OCI-LY7 (cell line): ENCODE measurements around the gene CSNK1G2. TPM values are rescaled to one million over a fixed set of nuclear protein-coding genes. Genes with fewer than 3 reads are reported as not detected.

ENCODE experiments used
- BruUV-seq: library from RNA; stranded (reverse); fragments of 400-500 nt; replicated peaks from 2 replicates; lab custom pipeline; 2021; lab: Mats Ljungman, UMichigan
- CTCF ChIA-PET: fragments of 300-600 bp; sonication (Branson Sonifier 250); formaldehyde crosslinking; loops from one replicate; lab custom pipeline; 2022; ENCODE audit warnings: antibody characterized with exemption; ENCODE audit not compliant: unreplicated experiment; lab: Charles Lee
- POLR2A ChIA-PET: fragments of 300-600 bp; sonication (Branson Sonifier 250); formaldehyde crosslinking; loops from one replicate; lab custom pipeline; 2022; ENCODE audit warnings: antibody characterized with exemption; lab: Charles Lee
- DNase-seq: peaks from one replicate; pipeline ENCODE4 v3.0.0-alpha.2; 2015; ENCODE audit warnings: low spot score
- H2AFZ ChIP-seq: fragments of 200-600 bp; sonication (generic), shearing (Covaris generic); 2 replicates; pipeline ENCODE4 v1.6.1; 2014; ENCODE audit warnings: mild to moderate bottlenecking, antibody characterized with exemption, low read length, moderate library complexity
- H3K27ac ChIP-seq: fragments of 200-600 bp; sonication (generic); 2 replicates; pipeline ENCODE4 v1.5.1; 2014; ENCODE audit warnings: mixed run types, low read depth, mild to moderate bottlenecking, moderate library complexity, low read length, inconsistent platforms; ENCODE audit not compliant: poor library complexity, severe bottlenecking
- H3K36me3 ChIP-seq: fragments of 200-600 bp; sonication (generic); 2 replicates; pipeline ENCODE4 v1.6.1; 2014; ENCODE audit warnings: mild to moderate bottlenecking, antibody characterized with exemption, low read length, moderate library complexity, mixed read lengths; ENCODE audit not compliant: insufficient read depth
- H3K4me1 ChIP-seq: fragments of 200-600 bp; sonication (generic); 2 replicates; pipeline ENCODE4 v1.5.1; 2014; ENCODE audit warnings: mild to moderate bottlenecking, low read length; ENCODE audit not compliant: insufficient read depth, poor library complexity, severe bottlenecking
- H3K4me2 ChIP-seq: fragments of 200-600 bp; sonication (generic); 2 replicates; pipeline ENCODE4 v1.6.1; 2014; ENCODE audit warnings: mild to moderate bottlenecking, low read length
- H3K4me3 ChIP-seq: fragments of 200-600 bp; sonication (generic); 2 replicates; pipeline ENCODE4 v1.5.1; 2014; ENCODE audit warnings: mild to moderate bottlenecking, low read depth, low read length; ENCODE audit not compliant: poor library complexity, severe bottlenecking
- H3K79me2 ChIP-seq: fragments of 200-600 bp; sonication (generic); 2 replicates; pipeline ENCODE4 v1.6.1; 2016; ENCODE audit warnings: low read depth, mild to moderate bottlenecking, low read length, moderate library complexity, mixed read lengths; ENCODE audit not compliant: insufficient read depth
- H3K9me2 ChIP-seq: fragments of 200-600 bp; sonication (generic); 2 replicates; pipeline ENCODE4 v1.6.1; 2016; ENCODE audit warnings: mild to moderate bottlenecking, low read length, mixed read lengths; ENCODE audit not compliant: insufficient read depth
- H3K9me3 ChIP-seq: fragments of 200-600 bp; sonication (generic); 2 replicates; pipeline ENCODE4 v1.6.1; 2014; ENCODE audit warnings: mild to moderate bottlenecking, mixed run types, low read length, mixed read lengths
- H4K20me1 ChIP-seq: fragments of 200-600 bp; sonication (generic); 2 replicates; pipeline ENCODE4 v1.6.1; 2014; ENCODE audit warnings: mild to moderate bottlenecking, antibody characterized with exemption, low read length, moderate library complexity, mixed read lengths; ENCODE audit not compliant: insufficient read depth
- CTCF ChIP-seq: fragments of 200-600 bp; sonication (generic); conservative IDR thresholded peaks from 2 replicates; pipeline ENCODE4 v1.5.1; 2014; ENCODE audit warnings: mild to moderate bottlenecking, antibody characterized with exemption, low read length, moderate library complexity, mixed read lengths
- EZH2phosphoT487 ChIP-seq: fragments of 200-600 bp; sonication (generic); IDR thresholded peaks from 2 replicates; pipeline ENCODE4 v1.6.1; 2018; ENCODE audit warnings: low read depth, borderline replicate concordance, mild to moderate bottlenecking, mixed run types, antibody characterized with exemption, low read length, moderate library complexity, mixed read lengths
- intact Hi-C: fragments of 100-400 bp; cut with micrococcal nuclease; formaldehyde crosslinking; loops from one replicate; pipeline ENCODE4 v1.10.0; 2022; ENCODE audit not compliant: unreplicated experiment
- total RNA-seq, 2 experiments: library from RNA; depleted of rRNA in 1 of 2; stranded (reverse); fragments of >200 nt in 1 of 2; shearing (Covaris generic) in 1 of 2; gene quantifications; 2 replicates each; pipeline ENCODE4 v1.2.3, GENCODE V29; 2014 to 2022

Gene CSNK1G2
- total RNA-seq, 2 experiments from 2014 or later: 95.9 to 133 TPM

GRCh38 chr19:1904860-1905109 lies 36.2 kb upstream of the CSNK1G2 start:
- CTCF ChIA-PET: no interaction called here
- BruUV-seq: no TSS peak
- H3K79me2 ChIP-seq: peaks cover 37% of the 10 kb centered on the region
- H3K4me3 ChIP-seq: peak overlapping the region; percentile 71
- peak overlapping the region; percentile 84 for H3K4me2 ChIP-seq
- peaks cover 32% of the 10 kb centered on the region for H3K4me1 ChIP-seq
- POLR2A ChIA-PET: interaction anchor here (0.8 to 1.2 kb wide), 4 partner anchors 10 to 40 kb away, joined by 3 read pairs; no protein-coding TSS in a partner anchor
- H4K20me1 ChIP-seq: peaks cover 5% of the 10 kb centered on the region
- intact Hi-C loops: loop anchor here (1.0 to 10.0 kb wide), 4 partner anchors 7 to 180 kb away; no protein-coding TSS in a partner anchor
- H3K9me2 ChIP-seq: no peaks in the 10 kb centered on the region
- H3K36me3 ChIP-seq: peaks cover 8% of the 10 kb centered on the region; the same call in 1 of the 2 replicates
- DNase-seq: no peak
- H3K27ac ChIP-seq: peak overlapping the region; percentile 97
- TF ChIP-seq CTCF: no peak
- no peak for TF ChIP-seq EZH2phosphoT487
- peak overlapping the region; percentile 61; the same call in 1 of the 2 replicates for H2AFZ ChIP-seq
- H3K9me3 ChIP-seq: no peaks in the 10 kb centered on the region

DNA sequence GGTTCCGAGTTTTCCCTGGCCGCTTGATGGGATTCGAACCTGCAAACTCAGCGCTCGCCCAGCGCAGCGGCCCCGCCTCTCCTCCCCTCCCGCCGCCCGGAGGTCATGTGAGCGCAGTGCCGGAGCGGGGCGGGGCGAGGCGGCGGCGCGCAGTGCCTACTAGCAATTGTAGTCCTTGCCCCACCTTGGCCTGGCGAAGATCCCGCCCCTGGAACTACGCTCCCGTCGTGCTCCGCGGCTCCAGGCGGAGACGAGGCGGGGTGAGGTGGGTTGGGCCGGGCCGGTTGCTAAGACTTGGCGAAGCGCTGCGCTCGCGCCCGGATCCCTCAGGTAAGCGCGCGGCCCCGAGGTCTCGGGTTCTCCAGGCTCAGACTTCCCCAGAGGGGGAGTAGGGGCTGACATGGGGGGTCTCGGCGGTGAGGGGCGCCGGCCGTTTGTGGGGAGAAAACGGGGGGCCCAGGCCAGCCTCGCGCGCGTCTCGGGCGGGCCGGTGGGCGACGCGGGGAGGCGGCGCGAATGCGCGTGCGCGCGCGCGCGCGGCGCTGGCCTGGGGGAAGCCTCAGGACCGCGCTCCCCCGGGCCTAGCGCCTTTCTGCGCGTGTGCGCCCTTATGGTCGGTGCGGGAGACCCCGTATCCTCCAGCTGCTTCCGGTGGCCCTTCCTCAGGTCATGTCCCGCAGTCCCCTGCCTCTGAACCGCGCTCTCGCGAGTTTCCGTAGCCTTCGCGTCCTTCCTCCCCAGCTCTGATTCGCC lies 35.7 kb upstream of the CSNK1G2 start, which contains the start of the genes ADAT3 and SCAMP4:
Gene ADAT3 (plus strand): TSS at position 290 of the 753 bp plus-strand sequence. CDS start 6,649 bp downstream, outside the sequence.
Gene SCAMP4 (plus strand): TSS at position 290 of the 753 bp plus-strand sequence. CDS start 9,621 bp downstream, outside the sequence.
- H3K4me2 ChIP-seq: peak within 1 kb of the TSS; percentile 100
- BruUV-seq: TSS peak; percentile 70
- TF ChIP-seq EZH2phosphoT487 (no peak), CTCF (no peak)
- no peaks in the 10 kb centered on the region for H3K9me2 ChIP-seq
- peaks cover 37% of the 10 kb centered on the region for H3K79me2 ChIP-seq
- peaks cover 5% of the 10 kb centered on the region for H4K20me1 ChIP-seq
- peak within 1 kb of the TSS; percentile 61; the same call in 1 of the 2 replicates for H2AFZ ChIP-seq
- peak within 1 kb of the TSS; percentile 97 for H3K27ac ChIP-seq
- H3K36me3 ChIP-seq: peaks cover 8% of the 10 kb centered on the region; the same call in 1 of the 2 replicates
- H3K4me3 ChIP-seq: peak within 1 kb of the TSS; percentile 71
- peaks cover 32% of the 10 kb centered on the region for H3K4me1 ChIP-seq
- intact Hi-C loops: loop anchor here (1.0 to 10.0 kb wide), 4 partner anchors 8 to 180 kb away; no protein-coding TSS in a partner anchor
- POLR2A ChIA-PET: interaction anchor here (0.9 to 1.2 kb wide), 2 partner anchors 29 to 41 kb away, joined by 3 read pairs; no protein-coding TSS in a partner anchor
- no peaks in the 10 kb centered on the region for H3K9me3 ChIP-seq
- CTCF ChIA-PET: no interaction called here
- DNase-seq: peak; percentile 99
